ENCODE results near the gene PLEKHG7. TPM values are rescaled to one million over a fixed set of nuclear protein-coding genes. Genes with fewer than 3 reads are reported as not detected.
"Not testable (repeated sequence)": the region's sequence is repeated elsewhere in the genome, so short reads cannot be mapped to it uniquely, and the experiment has no call there.

Gene PLEKHG7
- total and polyA plus RNA-seq, 11 donors = 0.08 TPM; not detected in 10

DNA sequence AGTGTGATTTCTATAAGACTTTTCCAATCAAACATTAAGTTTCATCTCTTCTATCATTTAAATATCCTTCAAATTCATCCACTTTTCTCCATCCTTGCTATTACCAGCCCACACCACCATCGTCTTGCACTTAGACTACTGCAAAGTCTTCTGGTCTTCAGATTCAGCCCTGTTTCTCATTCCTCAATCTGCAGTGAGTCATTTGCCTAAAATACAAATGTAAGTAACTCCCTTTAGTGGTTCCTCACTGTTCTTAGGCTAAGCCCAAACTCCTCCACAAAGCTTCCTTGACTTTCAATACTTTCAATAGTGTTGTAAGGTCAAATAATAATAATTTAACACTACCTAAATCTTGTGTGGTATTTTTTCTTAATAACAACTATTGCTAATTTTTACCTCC lies 83.3 kb downstream of the PLEKHG7 start:
- Histone ChIP-seq H3K27me3 (no peaks in the 10 kb centered on the region), H3K9me3 (peaks cover 0 to 10% (median 0%) of the 10 kb centered on the region in 12 donors), H3K36me3 (peaks cover 0 to 29% (median 20%) of the 10 kb centered on the region in 9 donors), H3K4me3 (no peak overlapping the region), H3K27ac (no peak overlapping the region), H3K4me1 (peaks cover 0 to 25% (median 10%) of the 10 kb centered on the region in 12 donors)
- WGBS, 4 donors = 65 to 93% (median 88%) methylated on average over 1 of the region's 1 CpG
- TF ChIP-seq CTCF (IDR thresholded peaks at IDR 0.05) (no peak), POLR2A (IDR thresholded peaks at IDR 0.05) (no peak)
- intact Hi-C loops (cut with DNase I) = loop anchor here in 6 of 10 donors (5.0 to 10.0 kb wide), 9 partner anchors 139 to 1316 kb away; partner anchors contain the start of gene EEA1 (in 3 of the 6)
- peak in 3 of 4 donors; percentile 53 to 74 (median 66) for ATAC-seq
- DNase-seq = no peak

DNA sequence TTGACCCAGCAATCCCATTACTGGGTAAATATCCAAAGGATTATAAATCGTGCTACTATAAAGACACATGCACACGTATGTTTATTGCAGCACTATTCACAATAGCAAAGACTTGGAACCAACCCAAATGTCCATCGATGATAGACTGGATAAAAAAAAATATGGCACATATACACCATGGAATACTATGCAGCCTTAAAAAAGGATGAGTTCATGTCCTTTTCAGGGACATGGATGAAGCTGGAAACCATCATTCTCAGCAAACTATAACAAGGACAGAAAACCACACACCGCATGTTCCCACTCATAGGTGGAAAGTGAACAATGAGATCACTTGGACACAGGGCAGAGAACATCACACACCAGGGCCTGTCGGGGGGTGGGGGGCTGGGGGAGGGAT lies 91.6 kb downstream of the PLEKHG7 start:
- H3K36me3 ChIP-seq = peaks cover 0 to 47% (median 31%) of the 10 kb centered on the region in 9 donors
- H3K9me3 ChIP-seq = peaks cover 0 to 34% (median 0%) of the 10 kb centered on the region in 12 donors
- ATAC-seq; intact Hi-C loops (cut with DNase I); H3K27ac ChIP-seq; DNase-seq; H3K27me3 ChIP-seq; H3K4me1 ChIP-seq; H3K4me3 ChIP-seq: not testable (repeated sequence)
- 94 to 95% (median 95%) methylated on average over 5 of the region's 5 CpGs for WGBS, 4 donors

DNA sequence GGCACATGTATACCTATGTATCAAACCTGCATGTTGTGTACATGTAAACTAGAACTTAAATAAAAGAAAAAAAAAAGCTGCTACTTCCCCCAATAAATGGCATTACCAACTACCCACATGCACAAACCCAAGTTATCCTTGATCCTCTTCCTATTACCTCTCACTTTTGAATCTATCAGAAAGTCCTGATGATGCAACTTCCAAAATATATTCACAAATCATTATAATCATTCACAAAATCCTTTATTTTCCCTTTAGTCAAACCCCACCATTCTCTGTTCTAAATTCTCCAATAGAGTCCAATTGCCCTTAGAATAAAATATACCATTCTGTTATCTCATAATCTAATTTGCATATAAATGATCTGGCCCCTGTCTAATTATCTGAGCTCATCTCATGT lies 92.0 kb downstream of the PLEKHG7 start:
- H3K36me3 ChIP-seq = peaks cover 0 to 49% (median 28%) of the 10 kb centered on the region in 9 donors
- H3K4me1 ChIP-seq = no peaks in the 10 kb centered on the region
- TF ChIP-seq CTCF (IDR thresholded peaks at IDR 0.05) (no peak), POLR2A (IDR thresholded peaks at IDR 0.05) (no peak)
- no peak for DNase-seq
- H3K4me3 ChIP-seq = no peak overlapping the region
- no peak for ATAC-seq
- no peaks in the 10 kb centered on the region for H3K27me3 ChIP-seq
- intact Hi-C loops (cut with DNase I) = no loop called here
- peaks cover 0 to 34% (median 0%) of the 10 kb centered on the region in 12 donors for H3K9me3 ChIP-seq
- no peak overlapping the region for H3K27ac ChIP-seq

DNA sequence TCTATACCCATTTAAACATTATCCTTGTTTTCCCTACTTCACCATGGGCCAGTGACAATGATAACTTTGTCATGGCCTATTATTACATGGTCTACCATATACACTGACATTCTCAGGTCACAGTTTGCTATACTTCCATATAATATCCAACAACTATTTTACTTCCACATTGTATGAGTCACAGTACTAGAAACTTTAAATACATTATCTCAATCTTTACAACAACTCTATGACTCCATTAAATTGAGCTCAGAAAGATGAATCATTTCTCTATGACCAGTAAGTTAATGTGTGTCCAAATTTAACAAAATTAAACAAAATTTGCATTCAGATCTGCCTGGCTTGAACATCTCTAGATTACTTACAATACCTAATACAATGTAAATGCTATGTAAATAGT lies 93.9 kb downstream of the PLEKHG7 start:
- no peaks in the 10 kb centered on the region for H3K27me3 ChIP-seq
- no peak overlapping the region for H3K27ac ChIP-seq
- TF ChIP-seq CTCF (IDR thresholded peaks at IDR 0.05) (no peak), POLR2A (IDR thresholded peaks at IDR 0.05) (no peak)
- no peak overlapping the region for H3K4me3 ChIP-seq
- peaks cover 0 to 62% (median 45%) of the 10 kb centered on the region in 9 donors for H3K36me3 ChIP-seq
- intact Hi-C loops (cut with DNase I) = no loop called here
- ATAC-seq = no peak
- no peak for DNase-seq
- H3K4me1 ChIP-seq = no peaks in the 10 kb centered on the region
- H3K9me3 ChIP-seq = peaks cover 0 to 18% (median 0%) of the 10 kb centered on the region in 12 donors

DNA sequence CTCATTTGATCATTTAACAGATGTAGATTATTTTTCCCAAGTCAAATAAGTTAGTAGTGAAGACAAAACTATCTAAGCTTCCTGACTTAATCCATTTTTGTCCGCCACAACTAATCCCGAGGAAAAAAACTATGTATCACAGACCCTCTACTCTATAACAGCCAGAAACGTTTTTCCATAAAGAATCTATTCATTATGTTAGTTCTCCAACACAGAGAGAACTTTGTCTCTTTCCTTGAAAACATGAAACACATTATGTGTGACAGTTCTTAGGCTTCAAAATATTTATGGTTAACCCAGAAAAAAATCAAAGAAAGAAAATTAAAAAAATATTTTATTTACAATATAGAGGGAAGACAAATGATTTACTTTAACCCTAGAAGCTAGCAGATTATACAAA lies 100.1 kb downstream of the PLEKHG7 start:
- Histone ChIP-seq H3K36me3 (peaks cover 0 to 78% (median 57%) of the 10 kb centered on the region in 9 donors), H3K27ac (peak overlapping the region in 3 of 12 donors; percentile 6 to 49 (median 45)), H3K4me1 (peaks cover 0 to 13% (median 4%) of the 10 kb centered on the region in 12 donors), H3K9me3 (peaks cover 0 to 8% (median 0%) of the 10 kb centered on the region in 12 donors), H3K4me3 (no peak overlapping the region), H3K27me3 (no peaks in the 10 kb centered on the region)
- no peak for TF ChIP-seq CTCF (IDR thresholded peaks at IDR 0.05)
- no peak for TF ChIP-seq POLR2A (IDR thresholded peaks at IDR 0.05)
- DNase-seq (no peak), ATAC-seq (no peak)
- intact Hi-C loops (cut with DNase I) = loop anchor here in 1 of 10 donors (10.0 kb wide), 1 partner anchor 122 kb away; the partner anchor contains the start of gene EEA1
- 85 to 90% (median 88%) methylated on average over 3 of the region's 3 CpGs for WGBS, 4 donors
